Astrocyte (in vitro differentiated cells and primary cell): ENCODE data around the gene GNB1. TPM values are rescaled to one million over a fixed set of nuclear protein-coding genes. Genes with fewer than 3 reads are reported as not detected.

Source experiments
- DNase-seq: peaks from one replicate; pipeline ENCODE4 v3.0.0-alpha.2; 2010; ENCODE audit warnings: low read depth
- FAIRE-seq: peaks from 2 replicates; lab custom pipeline; 2011; peaks lifted over from hg19 to GRCh38; lab: Jason Lieb, UNC
- H2AFZ ChIP-seq: 2 replicates; pipeline ENCODE4 v1.6.0; 2012; ENCODE audit warnings: low read depth, low read length, inconsistent platforms
- H3K27ac ChIP-seq: 2 replicates; pipeline ENCODE4 v1.5.1; 2011; ENCODE audit warnings: low read depth, low read length, inconsistent platforms
- H3K27me3 ChIP-seq: 2 replicates; pipeline ENCODE4 v1.6.0; 2011; ENCODE audit warnings: low read length, inconsistent platforms; ENCODE audit not compliant: insufficient read depth
- H3K36me3 ChIP-seq: 2 replicates; pipeline ENCODE4 v1.5.1; 2011; ENCODE audit warnings: low read length, inconsistent platforms; ENCODE audit not compliant: insufficient read depth
- H3K4me1 ChIP-seq: 2 replicates; pipeline ENCODE4 v1.5.1; 2011; ENCODE audit warnings: low read length, inconsistent platforms; ENCODE audit not compliant: insufficient read depth
- H3K4me2 ChIP-seq: 2 replicates; pipeline ENCODE4 v1.6.0; 2012; ENCODE audit warnings: low read length, inconsistent platforms
- H3K4me3 ChIP-seq: 2 replicates; pipeline ENCODE4 v1.5.1; 2011; ENCODE audit warnings: low read depth, mild to moderate bottlenecking, low read length, inconsistent platforms; ENCODE audit not compliant: insufficient read depth
- H3K79me2 ChIP-seq: 2 replicates; pipeline ENCODE4 v1.6.0; 2012; ENCODE audit warnings: mild to moderate bottlenecking, low read length, inconsistent platforms; ENCODE audit not compliant: insufficient read depth
- H3K9ac ChIP-seq: 2 replicates; pipeline ENCODE4 v1.6.0; 2012; ENCODE audit warnings: mild to moderate bottlenecking, low read length, inconsistent platforms
- H3K9me3 ChIP-seq: 2 replicates; pipeline ENCODE4 v1.5.1; 2012; ENCODE audit warnings: low read depth, mild to moderate bottlenecking, low read length, inconsistent platforms; ENCODE audit not compliant: insufficient read depth
- H4K20me1 ChIP-seq: 2 replicates; pipeline ENCODE4 v1.6.0; 2012; ENCODE audit warnings: low read length, inconsistent platforms; ENCODE audit not compliant: insufficient read depth
- H3K27ac Mint-ChIP-seq: one replicate; pipeline ENCODE4 v1.8.0; 2021; ENCODE audit warnings: mild to moderate bottlenecking, mixed read lengths; ENCODE audit not compliant: unreplicated experiment
- H3K27me3 Mint-ChIP-seq: one replicate; pipeline ENCODE4 v1.8.0; 2021; ENCODE audit warnings: low read depth, mixed read lengths; ENCODE audit not compliant: unreplicated experiment
- H3K36me3 Mint-ChIP-seq: one replicate; pipeline ENCODE4 v1.8.0; 2021; ENCODE audit warnings: low read depth, mixed read lengths; ENCODE audit not compliant: unreplicated experiment
- H3K4me1 Mint-ChIP-seq: one replicate; pipeline ENCODE4 v1.8.0; 2021; ENCODE audit warnings: low read depth, mixed read lengths; ENCODE audit not compliant: unreplicated experiment
- H3K4me3 Mint-ChIP-seq: one replicate; pipeline ENCODE4 v1.8.0; 2021; ENCODE audit warnings: mild to moderate bottlenecking, moderate library complexity, mixed read lengths; ENCODE audit not compliant: unreplicated experiment
- H3K9me3 Mint-ChIP-seq: one replicate; pipeline ENCODE4 v1.8.0; 2021; ENCODE audit warnings: mild to moderate bottlenecking, mixed read lengths; ENCODE audit not compliant: unreplicated experiment
- EZH2 ChIP-seq: IDR thresholded peaks from 2 replicates; pipeline ENCODE4 v1.6.1; 2012; ENCODE audit warnings: mild to moderate bottlenecking, low read length, inconsistent platforms; ENCODE audit not compliant: insufficient read depth
- total RNA-seq: library from RNA; stranded (reverse); gene quantifications from 2 replicates; pipeline ENCODE4 v1.2.1, GENCODE V29; 2021
- TF ChIP-seq, protein P1 (sequence below): IDR thresholded peaks from 2 replicates; pipeline ENCODE4 v1.5.1; 2011; ENCODE audit warnings: low read depth, mild to moderate bottlenecking, inconsistent platforms, low read length, moderate library complexity; ENCODE audit not compliant: insufficient read depth

The GNB1 gene
- total RNA-seq, 1 donor from 2014 or later: 602 TPM

DNA sequence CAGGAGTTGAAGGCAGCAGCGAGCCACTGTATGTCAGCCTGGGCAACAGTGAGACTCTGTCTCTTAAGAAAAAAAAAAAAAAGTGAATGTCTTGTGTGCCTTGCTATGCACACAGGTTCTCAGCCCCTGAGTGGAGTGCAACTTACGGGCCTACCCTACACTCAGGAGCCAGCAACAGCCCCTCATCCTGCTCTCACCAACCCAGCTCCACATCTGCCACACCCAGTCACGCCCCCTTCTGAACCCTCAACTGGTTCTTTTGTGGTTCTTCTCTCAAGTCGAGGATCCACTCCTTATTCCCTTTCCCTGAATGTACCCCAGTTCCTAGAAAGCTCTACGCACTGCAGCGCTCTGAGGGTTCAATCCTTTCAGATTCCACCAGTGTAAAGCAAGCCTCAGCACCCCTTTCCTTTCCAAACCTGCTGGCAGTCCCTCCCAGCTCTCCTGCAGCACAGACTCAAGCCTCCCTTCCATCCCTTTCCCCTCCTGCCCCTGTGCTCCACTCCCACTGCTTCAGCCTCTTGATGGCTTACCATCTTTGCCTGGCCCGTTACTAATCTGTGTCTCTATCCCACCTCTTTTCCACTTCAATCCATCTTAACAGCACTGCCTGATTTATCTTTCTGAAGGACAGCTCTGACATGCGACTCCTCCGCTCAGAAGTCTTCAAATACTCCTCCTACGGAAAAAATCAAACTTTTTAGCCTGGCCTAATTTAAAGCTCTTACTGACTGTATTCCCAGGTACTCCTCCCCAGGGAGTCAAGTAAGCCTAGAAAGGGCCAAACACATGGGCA is 38.1 kb downstream of the GNB1 start:
- Histone ChIP-seq H3K9ac (no peak overlapping the region), H2AFZ (no peak overlapping the region), H3K27me3 (no peaks in the 10 kb centered on the region), H3K79me2 (peaks cover 99% of the 10 kb centered on the region), H3K36me3 (peaks cover 13% of the 10 kb centered on the region), H4K20me1 (peaks cover 100% of the 10 kb centered on the region), H3K9me3 (no peaks in the 10 kb centered on the region), H3K27ac (no peak overlapping the region), H3K4me2 (no peak overlapping the region), H3K4me1 (no peaks in the 10 kb centered on the region), H3K4me3 (no peak overlapping the region)
- DNase-seq: no peak
- no peaks in the 10 kb centered on the region for H3K27me3 Mint-ChIP-seq
- peaks cover 22% of the 10 kb centered on the region for H3K4me1 Mint-ChIP-seq
- H3K27ac Mint-ChIP-seq: peak overlapping the region; percentile 81
- no peaks in the 10 kb centered on the region for H3K9me3 Mint-ChIP-seq
- FAIRE-seq: no peak
- TF ChIP-seq, protein P1, sequence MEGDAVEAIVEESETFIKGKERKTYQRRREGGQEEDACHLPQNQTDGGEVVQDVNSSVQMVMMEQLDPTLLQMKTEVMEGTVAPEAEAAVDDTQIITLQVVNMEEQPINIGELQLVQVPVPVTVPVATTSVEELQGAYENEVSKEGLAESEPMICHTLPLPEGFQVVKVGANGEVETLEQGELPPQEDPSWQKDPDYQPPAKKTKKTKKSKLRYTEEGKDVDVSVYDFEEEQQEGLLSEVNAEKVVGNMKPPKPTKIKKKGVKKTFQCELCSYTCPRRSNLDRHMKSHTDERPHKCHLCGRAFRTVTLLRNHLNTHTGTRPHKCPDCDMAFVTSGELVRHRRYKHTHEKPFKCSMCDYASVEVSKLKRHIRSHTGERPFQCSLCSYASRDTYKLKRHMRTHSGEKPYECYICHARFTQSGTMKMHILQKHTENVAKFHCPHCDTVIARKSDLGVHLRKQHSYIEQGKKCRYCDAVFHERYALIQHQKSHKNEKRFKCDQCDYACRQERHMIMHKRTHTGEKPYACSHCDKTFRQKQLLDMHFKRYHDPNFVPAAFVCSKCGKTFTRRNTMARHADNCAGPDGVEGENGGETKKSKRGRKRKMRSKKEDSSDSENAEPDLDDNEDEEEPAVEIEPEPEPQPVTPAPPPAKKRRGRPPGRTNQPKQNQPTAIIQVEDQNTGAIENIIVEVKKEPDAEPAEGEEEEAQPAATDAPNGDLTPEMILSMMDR: no peak
- TF ChIP-seq EZH2: no peak
- H3K36me3 Mint-ChIP-seq: peaks cover 11% of the 10 kb centered on the region
- H3K4me3 Mint-ChIP-seq: peak overlapping the region; percentile 45

GRCh38 chr1:1847890-1848289 is 43.0 kb downstream of the GNB1 start:
- Mint-ChIP-seq H3K36me3 (peaks cover 11% of the 10 kb centered on the region), H3K27ac (no peak overlapping the region), H3K4me3 (no peak overlapping the region), H3K9me3 (no peaks in the 10 kb centered on the region), H3K4me1 (peaks cover 25% of the 10 kb centered on the region), H3K27me3 (no peaks in the 10 kb centered on the region)
- H3K4me2 ChIP-seq: no peak overlapping the region
- no peaks in the 10 kb centered on the region for H3K9me3 ChIP-seq
- FAIRE-seq: no peak
- H3K36me3 ChIP-seq: peaks cover 16% of the 10 kb centered on the region
- no peak overlapping the region for H3K4me3 ChIP-seq
- H3K27ac ChIP-seq: no peak overlapping the region
- TF ChIP-seq, protein P1: no peak
- no peak for TF ChIP-seq EZH2
- no peak overlapping the region for H3K9ac ChIP-seq
- H3K27me3 ChIP-seq: no peaks in the 10 kb centered on the region
- H3K79me2 ChIP-seq: peaks cover 98% of the 10 kb centered on the region
- H4K20me1 ChIP-seq: peaks cover 96% of the 10 kb centered on the region
- no peak for DNase-seq
- no peak overlapping the region for H2AFZ ChIP-seq
- H3K4me1 ChIP-seq: no peaks in the 10 kb centered on the region
